Adrenal gland (tissue), 5 donors: ENCODE data around the gene ZNF726.

Source experiments
- CTCF ChIP-seq, 6 experiments: fragments of 450-650 bp in 4 of 6; fragments of 200-600 bp in 2 of 6; sonication (generic) in 1 of 6; IDR thresholded peaks; 1 replicate in 5 of 6; 2 replicates in 1 of 6; pipeline versions ENCODE4 v1.5.1 to v1.8.0; 2016 to 2021; ENCODE audit warnings: antibody characterized with exemption in 6 of 6, mild to moderate bottlenecking in 2 of 6, moderate library complexity in 1 of 6
- POLR2A ChIP-seq, 2 donors: fragments of 450-650 bp; IDR thresholded peaks; one replicate each; pipeline ENCODE4 v1.6.1; 2017; ENCODE audit warnings: antibody characterized with exemption in 2 of 2, mild to moderate bottlenecking in 2 of 2, moderate library complexity in 1 of 2
- donor health status: DM: no; HTN: no; CAD: no.

- TF ChIP-seq CTCF (IDR thresholded peaks at IDR 0.05) (no peak), POLR2A (IDR thresholded peaks at IDR 0.05) (no peak)
Measured at GRCh38 chr19:23957660-23958281, 43.1 kb downstream of the ZNF726 start.
